Testis (tissue), 3 donors: Measurements from ENCODE around the gene ACOT12. TPM values are rescaled to one million over a fixed set of nuclear protein-coding genes. Genes with fewer than 3 reads are reported as not detected.

Experiments
- DNase-seq: peaks from one replicate; pipeline ENCODE4 v3.0.0-alpha.2; 2019
- H3K27ac ChIP-seq, 2 donors: fragments of 200-600 bp; sonication (generic); one replicate each; pipeline ENCODE4 v1.5.1; 2019
- H3K27me3 ChIP-seq: fragments of 200-600 bp; sonication (generic); one replicate; pipeline ENCODE4 v1.5.1; 2019
- H3K36me3 ChIP-seq: fragments of 200-600 bp; sonication (generic); one replicate; pipeline ENCODE4 v1.5.1; 2017; ENCODE audit warnings: low read depth; ENCODE audit errors: missing control alignments
- H3K4me1 ChIP-seq: fragments of 200-600 bp; sonication (generic); one replicate; pipeline ENCODE4 v1.5.1; 2019
- H3K4me3 ChIP-seq, 2 donors: fragments of 200-600 bp; sonication (generic); one replicate each; pipeline ENCODE4 v1.5.1; 2017 to 2019
- H3K9me3 ChIP-seq: fragments of 200-600 bp; sonication (generic); one replicate; pipeline ENCODE4 v1.5.1; 2017
- CTCF ChIP-seq, 3 experiments: fragments of 450-650 bp in 2 of 3; fragments of 200-600 bp in 1 of 3; sonication (generic) in 1 of 3; IDR thresholded peaks; one replicate each; pipeline ENCODE4 v1.5.1; 2016 to 2019; ENCODE audit warnings: antibody characterized with exemption in 3 of 3, mild to moderate bottlenecking in 2 of 3, moderate library complexity in 1 of 3
- POLR2A ChIP-seq: fragments of 450-650 bp; IDR thresholded peaks from one replicate; pipeline ENCODE4 v1.6.1; 2017; ENCODE audit warnings: antibody characterized with exemption, mild to moderate bottlenecking, moderate library complexity
- WGBS, 2 donors: methylation state at CpG; one replicate each; pipeline ENCODE4 v1.1.5; 2018; 5-methylcytosine and 5-hydroxymethylcytosine counted together
- intact Hi-C: fragments of 100-400 bp; cut with DNase I; formaldehyde crosslinking; loops from one replicate; pipeline ENCODE4 v1.15.1; 2023; ENCODE audit warnings: low total_unique reads
- polyA plus RNA-seq: library from polyadenylated mRNA; stranded (reverse); fragments of 350-450 nt; fragmentation: Illumina TruSeq; extraction: RNeasy Lipid Tissue Mini Kit (QIAGEN cat#74804); gene quantifications from one replicate; pipeline ENCODE4 v1.2.3, GENCODE V29; 2014; ENCODE audit warnings: low read depth, low replicate concordance; ENCODE audit not compliant: insufficient read depth
- total RNA-seq, 2 donors: library from RNA; depleted of rRNA; stranded (reverse); fragments of >200 nt; gene quantifications; one replicate each; pipeline ENCODE4 v1.2.3, GENCODE V29; 2016

ACOT12 gene
- total and polyA plus RNA-seq, 3 donors from 2014 or later, result 0.31 to 0.87 (median 0.44) TPM

GRCh38 chr5:81424728-81425127 lies 30.8 kb upstream of the ACOT12 start:
- Histone ChIP-seq H3K9me3 (no peaks in the 10 kb centered on the region), H3K4me1 (peaks cover 3% of the 10 kb centered on the region), H3K27me3 (no peaks in the 10 kb centered on the region), H3K4me3 (no peak overlapping the region), H3K27ac (no peak overlapping the region), H3K36me3 (no peaks in the 10 kb centered on the region)
- WGBS, 2 donors, result 75 to 87% methylated on average over 1 of the region's 1 CpG
- no peak for DNase-seq
- intact Hi-C loops, result loop anchor here (10.0 kb wide), 1 partner anchor 740 kb away; no protein-coding TSS in a partner anchor
- TF ChIP-seq CTCF (IDR thresholded peaks at IDR 0.05), result no peak
- no peak for TF ChIP-seq POLR2A

GRCh38 chr5:81422671-81423070 lies 28.7 kb upstream of the ACOT12 start:
- H3K4me1 ChIP-seq, result peaks cover 3% of the 10 kb centered on the region
- DNase-seq, result no peak
- TF ChIP-seq POLR2A (no peak), CTCF (IDR thresholded peaks at IDR 0.05) (no peak)
- H3K4me3 ChIP-seq, result no peak overlapping the region
- intact Hi-C loops, result loop anchor here (10.0 kb wide), 1 partner anchor 742 kb away; no protein-coding TSS in a partner anchor
- no peaks in the 10 kb centered on the region for H3K27me3 ChIP-seq
- 79 to 92% methylated on average over 2 of the region's 2 CpGs for WGBS, 2 donors
- H3K27ac ChIP-seq, result no peak overlapping the region
- no peaks in the 10 kb centered on the region for H3K9me3 ChIP-seq
- no peaks in the 10 kb centered on the region for H3K36me3 ChIP-seq

- no peaks in the 10 kb centered on the region for H3K36me3 ChIP-seq
- TF ChIP-seq CTCF (IDR thresholded peaks at IDR 0.05) (no peak), POLR2A (no peak)
- DNase-seq, result no peak
- H3K4me1 ChIP-seq, result no peaks in the 10 kb centered on the region
- H3K27ac ChIP-seq, result no peak overlapping the region
- H3K27me3 ChIP-seq, result no peaks in the 10 kb centered on the region
- H3K9me3 ChIP-seq, result no peaks in the 10 kb centered on the region
- 82 to 86% methylated on average over 6 of the region's 6 CpGs for WGBS, 2 donors
- H3K4me3 ChIP-seq, result no peak overlapping the region
- intact Hi-C loops, result loop anchor here (10.0 kb wide), 1 partner anchor 745 kb away; no protein-coding TSS in a partner anchor
Measured at GRCh38 chr5:81420039-81420667, 26.2 kb upstream of the ACOT12 start.

- no peak for DNase-seq
- intact Hi-C loops, result no loop called here
- Histone ChIP-seq H3K27ac (no peak overlapping the region), H3K4me1 (no peaks in the 10 kb centered on the region), H3K4me3 (no peak overlapping the region), H3K36me3 (no peaks in the 10 kb centered on the region), H3K9me3 (no peaks in the 10 kb centered on the region), H3K27me3 (no peaks in the 10 kb centered on the region)
- TF ChIP-seq CTCF (IDR thresholded peaks at IDR 0.05), result no peak
- TF ChIP-seq POLR2A, result no peak
Measured at GRCh38 chr5:81418606-81419005, 24.7 kb upstream of the ACOT12 start.

- Histone ChIP-seq H3K4me1 (no peaks in the 10 kb centered on the region), H3K27ac (no peak overlapping the region), H3K36me3 (no peaks in the 10 kb centered on the region), H3K4me3 (no peak overlapping the region), H3K27me3 (no peaks in the 10 kb centered on the region), H3K9me3 (no peaks in the 10 kb centered on the region)
- TF ChIP-seq CTCF (IDR thresholded peaks at IDR 0.05) (no peak), POLR2A (no peak)
- WGBS, 2 donors, result 91% methylated on average over 4 of the region's 4 CpGs
- intact Hi-C loops, result no loop called here
- no peak for DNase-seq
Measured at GRCh38 chr5:81417052-81417451, 23.1 kb upstream of the ACOT12 start.
